HuH-7 (cell line): ENCODE results near the gene CACNA1S.

ENCODE experiments used
- DNase-seq: peaks from one replicate; pipeline ENCODE4 v3.0.0; 2011; ENCODE audit warnings: low spot score

The CACNA1S gene

DNA sequence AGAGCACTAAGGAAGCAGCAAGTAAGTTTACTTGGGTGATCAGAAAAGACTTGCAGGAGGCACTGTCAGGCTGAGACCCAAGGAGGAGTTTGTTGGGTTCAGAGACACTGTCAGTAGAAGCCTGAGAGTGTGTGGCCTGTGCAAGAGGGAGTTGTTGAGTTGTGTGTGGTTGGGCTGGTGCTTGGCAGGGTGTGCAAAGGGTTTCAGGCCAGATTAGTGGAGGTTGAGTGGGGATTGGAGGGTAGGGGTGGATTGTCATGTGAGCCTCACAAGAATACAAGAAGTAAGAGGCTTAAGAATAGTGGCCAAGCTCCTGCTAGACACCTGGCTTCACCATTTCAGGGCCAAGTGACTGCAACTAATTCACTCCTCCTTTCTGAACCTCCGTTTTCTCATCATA is 79.8 kb downstream of the CACNA1S start:
- DNase-seq = no peak

DNA sequence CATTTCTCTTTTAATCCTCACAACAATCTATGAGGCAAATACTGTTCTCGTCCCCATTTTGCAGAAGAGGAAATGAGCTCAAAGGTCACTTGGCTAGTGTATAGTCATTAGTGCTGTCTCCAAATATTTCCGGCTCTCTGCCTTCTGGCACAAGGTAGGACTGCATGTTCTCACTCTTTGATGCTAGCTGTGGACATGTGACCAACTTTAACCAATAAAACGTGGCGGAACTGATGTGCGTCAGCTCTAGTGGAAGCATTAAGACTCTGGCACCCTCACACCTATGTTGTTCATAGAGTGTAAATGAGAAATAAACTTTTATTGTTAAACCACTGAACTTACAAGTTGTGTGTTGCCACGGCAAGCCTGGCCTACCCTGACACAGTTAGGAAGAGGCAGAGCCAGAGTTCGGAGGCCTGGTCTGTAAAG is 83.8 kb downstream of the CACNA1S start:
- no peak for DNase-seq

GRCh38 chr1:201026836-201027235 is 85.4 kb downstream of the CACNA1S start:
- no peak for DNase-seq

DNA sequence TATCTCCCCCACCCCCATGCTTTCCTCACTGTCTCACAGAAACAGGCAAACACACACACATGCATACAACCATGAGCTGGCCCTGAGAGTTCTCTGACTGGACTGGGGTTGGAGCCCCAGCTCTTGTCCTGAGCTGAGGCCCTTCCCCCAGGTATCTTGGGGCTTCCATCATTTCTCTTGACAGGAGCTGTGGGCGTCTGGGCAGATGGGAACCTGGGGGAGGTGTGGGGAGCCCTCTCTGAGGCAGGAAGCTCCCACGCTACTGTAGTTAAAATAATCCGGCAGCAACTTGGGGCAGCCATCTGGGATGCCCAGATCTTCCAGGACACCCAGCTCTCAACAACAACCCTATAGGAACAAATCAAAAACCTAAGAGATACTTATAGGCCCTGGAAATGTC is 86.0 kb downstream of the CACNA1S start:
- DNase-seq = no peak

DNA sequence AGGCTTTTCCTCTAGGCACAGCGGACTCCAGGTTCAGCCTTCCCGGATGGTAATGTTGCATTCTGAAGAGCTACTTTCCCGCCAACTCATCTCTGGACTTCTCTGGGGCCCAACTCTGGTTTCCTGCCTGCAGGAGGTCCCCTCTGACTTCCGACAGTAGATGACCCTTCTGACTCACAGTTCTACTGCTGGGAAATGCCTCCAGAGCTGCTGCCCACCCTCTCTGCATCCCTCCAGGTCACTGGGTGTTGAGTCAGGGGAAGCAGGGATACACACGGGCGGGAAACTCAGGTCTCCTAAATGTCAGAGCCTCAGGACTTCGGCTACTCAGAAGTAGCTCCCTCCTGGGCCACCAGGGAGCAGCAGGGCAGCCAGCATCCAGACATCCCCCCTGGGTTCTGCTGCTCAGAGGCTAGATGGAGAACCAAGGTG is 86.6 kb downstream of the CACNA1S start:
- peak; percentile 68 for DNase-seq

- no peak for DNase-seq
Observed at GRCh38 chr1:201024625-201024998, 87.6 kb downstream of the CACNA1S start.

DNA sequence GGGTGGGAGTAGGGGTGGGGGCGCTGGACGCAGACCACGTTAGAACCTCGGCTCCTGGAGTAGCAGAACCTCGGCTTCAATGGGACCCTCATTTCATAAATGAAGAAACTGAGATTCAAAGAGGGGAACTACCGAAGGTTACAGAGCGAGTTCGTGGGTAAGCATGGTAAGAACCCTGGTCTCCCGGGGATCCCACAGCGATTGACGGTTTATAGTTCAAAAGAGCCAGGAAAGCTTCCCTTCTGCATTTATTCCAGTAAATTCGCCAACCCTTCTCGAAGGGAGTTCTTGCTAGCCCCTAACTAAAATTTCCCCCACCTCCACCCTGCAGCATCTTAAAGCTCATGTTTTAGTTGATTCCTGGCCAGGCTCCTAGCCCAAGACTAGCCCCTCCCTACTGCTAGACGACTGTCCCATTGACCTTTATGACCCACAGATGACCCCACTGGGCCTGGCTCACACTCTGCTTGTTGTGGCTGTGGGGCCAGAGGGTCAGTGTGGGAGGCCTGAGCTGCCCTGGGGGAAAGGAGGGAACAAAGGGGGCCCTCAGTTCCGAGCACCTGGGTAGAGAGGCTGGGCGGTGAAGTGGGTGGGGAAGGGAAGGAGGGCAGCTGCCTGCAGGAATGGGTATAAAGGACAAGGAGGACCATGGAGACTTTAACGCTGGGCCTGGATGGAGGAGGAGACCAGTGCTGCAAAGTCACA is 88.2 kb downstream of the CACNA1S start:
- no peak for DNase-seq

DNA sequence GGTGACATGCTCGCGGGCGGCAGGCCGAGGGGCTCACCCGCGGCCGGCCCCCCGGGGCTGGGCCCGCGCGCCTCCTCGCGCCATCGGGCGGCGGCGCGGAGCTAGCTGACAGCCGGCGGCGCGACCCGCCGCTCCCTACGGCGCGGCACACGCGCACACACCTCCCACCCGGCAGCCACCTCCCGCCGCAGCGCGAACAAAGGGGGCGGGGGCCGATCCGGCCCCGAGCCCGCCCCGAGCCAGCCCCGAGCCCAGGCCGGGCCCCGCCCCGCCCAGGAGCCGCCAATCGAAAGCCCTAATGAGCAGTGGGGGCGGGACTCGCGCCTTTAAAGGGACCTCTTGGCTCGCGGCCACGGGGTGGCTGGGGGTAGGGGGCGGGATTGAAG is 88.7 kb downstream of the CACNA1S start, which contains the start of gene KIF21B:
KIF21B (minus strand) TSS at position 198 of the 386 bp plus-strand sequence. CDS start 331 bp downstream, outside the sequence.
- peak; percentile 88 for DNase-seq

DNA sequence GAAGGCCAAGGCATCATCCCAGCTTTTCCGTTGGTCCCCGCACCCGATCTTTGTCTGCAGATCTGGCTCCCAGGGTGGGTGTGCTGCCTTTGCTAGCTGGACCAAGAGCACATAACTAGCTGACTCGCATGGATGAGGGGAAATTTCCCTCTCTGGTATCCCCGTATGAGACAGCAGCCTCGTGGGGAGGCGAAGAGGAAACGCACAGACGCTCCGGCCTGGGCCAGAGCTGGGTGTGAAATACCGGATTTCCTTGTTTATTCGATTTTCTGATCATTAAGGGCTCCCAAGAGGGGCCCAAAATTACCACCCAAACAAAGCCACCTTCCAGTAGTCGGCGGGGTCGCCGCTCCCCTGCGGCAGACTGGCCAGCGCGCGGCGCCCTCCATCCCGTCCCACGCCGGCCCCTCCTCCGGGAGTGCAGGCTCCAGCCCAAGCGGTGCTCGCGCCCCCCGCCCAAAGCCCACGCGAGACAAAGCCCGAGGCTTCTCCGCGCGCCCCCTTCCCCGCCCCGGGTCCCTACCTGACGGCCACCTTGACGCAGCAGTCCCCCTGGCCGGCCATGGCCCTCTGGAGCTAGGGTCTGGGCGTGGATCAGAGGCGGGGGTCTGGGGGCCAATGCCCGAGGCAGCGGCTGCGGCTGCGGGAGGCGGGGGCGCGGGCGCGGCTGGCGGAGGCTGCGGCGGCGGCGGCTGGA is 89.3 kb downstream of the CACNA1S start:
- DNase-seq = no peak

- no peak for DNase-seq
Observed at GRCh38 chr1:201022493-201022819, 89.8 kb downstream of the CACNA1S start.

DNA sequence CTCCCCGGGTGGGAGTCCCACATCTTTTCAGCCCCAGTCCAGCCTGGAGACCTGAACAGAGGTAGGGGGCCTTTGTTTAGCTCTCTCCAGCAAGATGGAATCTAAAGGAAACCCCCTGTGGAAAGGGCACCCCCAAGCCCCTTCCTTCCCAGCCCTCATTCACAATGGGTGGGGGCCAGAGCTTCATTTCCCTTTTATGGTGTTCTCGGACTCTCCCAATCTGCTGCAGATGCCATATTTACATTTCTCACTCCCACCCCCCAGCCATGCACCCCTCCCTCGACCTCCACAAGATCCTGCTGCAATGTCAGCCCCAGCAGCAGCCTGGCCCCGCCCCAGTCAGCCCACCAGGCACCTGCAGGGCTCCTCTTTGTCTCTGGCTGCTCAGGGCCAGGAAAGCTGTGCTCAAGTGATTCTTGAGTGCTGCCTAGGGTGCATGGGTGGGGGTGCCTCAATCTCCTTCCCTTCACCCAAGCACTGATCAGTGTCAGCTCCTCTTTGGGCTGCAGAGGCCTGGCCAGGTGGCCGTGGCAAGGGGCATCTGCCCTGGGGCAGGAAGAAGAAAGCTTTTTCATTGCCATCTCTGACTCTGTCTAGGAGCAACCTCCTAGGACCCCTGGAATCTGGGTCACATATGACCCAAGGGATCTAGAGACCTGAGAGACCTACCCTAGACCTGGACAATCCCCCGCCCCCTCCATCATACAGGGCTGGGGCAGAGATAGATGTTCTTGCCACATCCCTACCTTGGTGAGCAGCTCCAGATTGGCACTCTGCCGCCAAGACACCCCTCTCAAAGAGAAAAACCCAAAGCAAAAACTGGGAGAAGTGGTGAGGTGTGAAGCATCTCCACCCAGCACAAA is 90.4 kb downstream of the CACNA1S start:
- DNase-seq = no peak

- DNase-seq = peak; percentile 77
Observed at GRCh38 chr1:201020721-201021629, 91.3 kb downstream of the CACNA1S start.

DNA sequence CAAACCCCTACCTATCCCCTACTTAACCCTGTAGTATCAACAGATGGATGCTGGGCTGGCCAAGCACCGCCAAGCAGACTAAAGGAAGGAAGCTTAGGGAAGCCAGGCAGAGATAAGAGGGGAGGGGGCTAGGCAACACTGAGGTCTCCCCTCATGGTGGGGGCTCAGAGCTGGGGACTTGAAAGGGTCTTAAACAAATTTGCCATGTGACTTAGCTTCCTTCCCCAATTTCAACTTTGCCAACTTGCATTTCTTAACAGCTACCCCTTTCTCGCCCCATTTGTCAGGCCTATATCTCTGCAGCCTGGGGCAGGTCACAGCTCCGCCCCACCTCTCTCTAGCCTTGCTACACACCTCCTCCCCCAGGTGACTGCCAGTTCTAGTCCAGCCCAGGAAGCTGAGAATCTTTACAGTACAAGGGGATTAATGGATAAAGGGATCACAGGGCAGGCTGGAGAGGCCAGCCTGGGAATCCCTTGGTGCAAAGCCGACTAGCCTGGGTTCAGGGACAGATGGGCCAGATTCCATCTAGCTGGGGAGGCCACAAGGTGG is 92.1 kb downstream of the CACNA1S start:
- no peak for DNase-seq

DNA sequence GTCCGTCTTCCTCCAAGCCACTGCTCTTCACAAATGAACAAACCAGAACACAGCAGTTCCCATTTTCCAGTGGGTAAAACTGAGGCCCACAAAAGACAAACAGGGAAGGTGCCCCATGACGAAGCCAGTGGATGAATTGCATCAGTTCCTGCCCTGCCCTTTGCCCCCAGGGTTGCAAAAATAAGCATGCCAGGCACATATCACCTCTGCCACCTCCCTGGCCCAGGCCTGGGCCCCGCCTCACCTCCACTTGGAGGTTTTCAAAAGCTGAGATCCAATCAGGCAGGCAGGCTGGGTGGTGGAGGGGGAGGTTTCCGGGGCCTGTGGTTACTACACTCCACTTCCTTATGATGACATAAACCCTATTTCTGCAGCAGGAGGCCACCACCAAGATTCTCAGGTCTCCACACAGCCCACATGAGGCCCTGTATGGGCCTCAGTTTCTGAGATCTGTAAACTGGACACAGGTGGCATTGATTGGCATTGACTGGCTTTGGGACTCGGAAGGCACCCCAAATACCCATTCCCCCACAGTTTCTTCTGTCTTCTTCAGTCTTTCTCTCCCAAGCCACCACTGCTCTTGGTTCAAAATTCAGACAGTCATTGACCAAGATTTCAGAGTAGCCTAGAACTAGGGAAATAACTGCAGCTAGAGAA is 92.8 kb downstream of the CACNA1S start:
- peak; percentile 81 for DNase-seq

GRCh38 chr1:201017828-201018163 is 94.4 kb downstream of the CACNA1S start:
- no peak for DNase-seq

DNA sequence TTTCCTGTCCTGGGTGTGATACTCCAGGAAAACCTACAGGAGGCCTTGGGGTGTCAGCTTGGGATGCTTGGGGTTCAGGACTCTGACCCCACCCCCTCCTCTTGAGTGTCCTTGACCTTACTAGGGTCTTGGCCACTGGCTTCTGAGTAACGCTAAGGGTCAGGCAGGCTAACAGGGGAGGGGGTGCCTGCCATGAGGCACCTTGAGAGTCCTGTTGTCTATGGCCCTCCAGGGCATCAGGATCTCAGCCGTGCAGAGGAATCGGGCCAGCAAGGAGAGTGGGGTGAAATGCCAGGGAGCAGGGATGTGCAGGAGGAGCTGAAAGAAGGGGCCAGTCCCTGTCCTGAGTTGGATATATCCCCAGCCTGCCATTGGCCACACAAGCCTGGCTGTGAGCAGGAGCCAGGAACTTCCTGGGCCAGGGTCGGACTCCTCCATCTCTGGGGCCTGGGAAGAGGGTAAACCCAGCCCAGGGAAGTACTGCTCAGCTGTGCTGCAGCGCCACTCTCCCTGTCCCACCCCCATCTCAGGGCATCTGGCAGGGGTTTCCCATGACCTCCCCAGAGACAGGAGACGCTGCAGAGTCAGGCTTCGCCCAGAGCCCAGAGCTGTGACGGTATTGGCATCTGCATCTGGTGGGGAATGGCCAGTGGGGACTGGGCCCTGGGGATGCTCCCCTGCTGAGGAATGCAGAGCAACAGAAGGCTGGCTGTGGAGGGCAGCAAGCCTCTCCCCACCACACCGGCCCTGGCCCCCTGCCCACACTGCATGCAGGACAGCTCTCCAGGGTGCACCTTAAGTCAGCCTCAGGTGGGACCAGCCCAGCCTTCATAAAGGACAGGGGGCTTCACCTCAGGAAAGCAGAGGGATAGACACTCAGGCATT is 95.0 kb downstream of the CACNA1S start:
- DNase-seq = no peak

DNA sequence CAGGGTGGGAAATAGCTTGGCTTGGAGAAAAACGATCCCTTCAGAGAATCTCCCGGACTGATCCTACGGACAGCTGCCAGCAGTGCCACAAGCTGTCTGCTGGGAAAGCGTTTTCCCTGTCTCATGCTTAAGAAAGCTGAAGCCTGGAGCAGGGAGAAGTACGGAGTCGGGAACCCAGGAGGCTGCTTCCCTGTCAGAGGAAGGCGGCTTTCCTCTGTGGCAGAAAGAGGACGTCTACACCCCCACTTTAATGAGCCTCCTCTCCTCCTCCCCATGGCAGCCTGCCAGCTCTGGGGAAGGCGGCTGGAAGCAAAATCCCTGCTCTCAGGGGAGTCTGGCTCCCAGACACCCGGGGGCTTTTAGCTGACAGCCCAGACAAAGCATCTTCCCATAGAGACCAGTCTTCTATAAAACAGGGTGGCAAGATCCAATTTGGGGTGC is 96.0 kb downstream of the CACNA1S start:
- no peak for DNase-seq

DNA sequence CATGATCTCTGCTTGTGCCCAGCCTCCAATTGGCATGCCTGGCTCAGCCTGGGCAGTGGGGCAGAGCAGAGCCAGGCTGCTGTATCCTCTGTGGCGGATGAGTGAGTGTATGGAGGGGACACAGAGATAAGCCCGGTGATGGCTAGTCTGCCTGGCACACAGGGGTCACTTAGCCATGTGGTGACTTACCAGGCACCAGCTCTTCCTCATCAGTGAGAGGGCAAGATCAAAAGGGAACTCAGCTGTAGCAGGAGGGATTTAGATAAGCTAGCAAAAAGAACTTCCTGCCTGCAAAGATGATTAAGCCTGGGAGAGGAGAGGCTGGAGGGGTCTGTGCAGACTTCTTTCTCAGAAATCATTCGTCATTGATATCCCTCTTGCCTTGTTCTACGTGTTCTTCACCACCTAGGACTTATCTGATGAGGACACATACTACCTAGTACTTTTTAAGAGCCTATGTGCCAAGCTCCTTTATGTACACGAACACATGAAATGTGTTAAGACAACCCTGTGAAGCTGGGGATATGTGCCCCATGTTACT is 96.6 kb downstream of the CACNA1S start:
- DNase-seq = no peak

GRCh38 chr1:201014816-201015200 is 97.4 kb downstream of the CACNA1S start:
- no peak for DNase-seq
